Stimulated activated CD4-positive, alpha-beta T cell treated with anti-CD3 and anti-CD28 coated beads, Interleukin-2, amount 100 ng/mL, for 48 hours (primary cell): ENCODE measurements around the gene PRIMA1.
"Not testable (repeated sequence)": the region's sequence is repeated elsewhere in the genome, so short reads cannot be mapped to it uniquely, and the experiment has no call there.

Source experiments
- DNase-seq, 2 donors: peaks; one replicate each; pipeline ENCODE4 v3.0.0-alpha.2; 2020

PRIMA1 gene, protein sequence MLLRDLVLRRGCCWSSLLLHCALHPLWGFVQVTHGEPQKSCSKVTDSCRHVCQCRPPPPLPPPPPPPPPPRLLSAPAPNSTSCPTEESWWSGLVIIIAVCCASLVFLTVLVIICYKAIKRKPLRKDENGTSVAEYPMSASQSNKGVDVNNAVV

DNA sequence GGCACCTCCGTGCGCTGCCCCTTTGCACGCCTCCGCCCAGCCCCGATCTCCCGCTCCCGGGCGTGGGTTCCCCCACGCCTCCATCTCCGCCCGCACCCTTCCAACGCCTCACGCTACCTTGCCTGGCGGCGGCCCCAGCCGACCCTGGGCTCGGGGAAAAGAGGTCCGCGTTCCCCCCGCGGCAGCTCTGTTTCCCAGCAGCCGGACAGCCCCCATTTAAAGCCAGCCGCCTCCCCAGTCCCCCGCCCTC is at the start of gene PRIMA1:
TSS of gene PRIMA1 (minus strand) at position 193 of the 250 bp plus-strand sequence. CDS start 767 bp downstream, outside the sequence.
- no peak for DNase-seq

DNA sequence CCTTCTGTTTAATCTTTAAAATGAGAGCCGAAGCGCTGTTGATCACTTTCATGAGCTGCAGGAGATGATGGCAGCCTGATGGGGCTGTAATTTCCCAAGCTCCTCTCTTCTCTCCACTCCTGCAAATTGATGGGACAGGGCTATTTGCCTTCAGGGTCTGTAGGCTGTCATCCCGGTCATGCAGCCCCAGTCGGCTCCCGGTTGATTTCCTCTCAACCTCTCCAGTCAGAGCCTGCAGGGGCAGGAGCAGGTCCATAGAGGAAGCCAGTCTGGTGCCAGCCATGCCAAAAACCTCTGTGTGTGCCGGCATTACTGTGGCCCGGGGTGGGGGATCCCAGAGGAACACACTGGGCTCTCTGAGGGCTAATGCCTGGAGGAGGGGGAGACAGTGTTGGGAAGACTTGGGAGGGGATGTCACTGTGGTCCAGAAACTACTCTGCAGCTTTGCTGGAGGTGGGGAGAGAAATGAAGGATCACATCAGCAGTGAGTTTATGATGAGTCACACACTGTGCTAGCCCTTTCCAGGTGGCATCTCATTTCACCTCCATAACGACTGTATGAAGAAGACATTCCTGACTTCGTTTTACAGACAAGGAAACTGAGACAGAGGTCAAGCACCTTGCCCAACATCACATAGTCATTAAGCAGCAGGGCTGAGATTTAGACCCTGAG is 46.5 kb upstream of the PRIMA1 start:
- DNase-seq: no peak

DNA sequence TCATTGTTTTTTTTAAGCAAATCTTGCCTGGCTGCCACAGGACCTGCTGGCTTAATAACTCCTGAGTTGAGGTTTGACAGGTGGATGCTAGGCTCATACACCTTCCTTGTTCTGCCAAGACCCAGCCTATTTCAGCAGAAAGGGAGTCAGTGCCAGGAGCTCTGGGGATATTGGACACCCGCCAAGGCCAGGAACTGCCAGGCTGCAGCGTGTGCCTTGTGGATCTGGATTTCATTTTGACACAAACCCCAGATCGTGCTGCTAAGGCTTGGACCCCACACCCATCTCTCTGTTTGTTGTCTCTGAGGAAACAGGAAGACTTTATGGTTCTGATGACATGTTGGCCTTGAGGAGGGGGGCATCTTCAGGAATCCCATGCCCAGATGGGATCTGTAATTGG is 44.4 kb upstream of the PRIMA1 start:
- no peak for DNase-seq

DNA sequence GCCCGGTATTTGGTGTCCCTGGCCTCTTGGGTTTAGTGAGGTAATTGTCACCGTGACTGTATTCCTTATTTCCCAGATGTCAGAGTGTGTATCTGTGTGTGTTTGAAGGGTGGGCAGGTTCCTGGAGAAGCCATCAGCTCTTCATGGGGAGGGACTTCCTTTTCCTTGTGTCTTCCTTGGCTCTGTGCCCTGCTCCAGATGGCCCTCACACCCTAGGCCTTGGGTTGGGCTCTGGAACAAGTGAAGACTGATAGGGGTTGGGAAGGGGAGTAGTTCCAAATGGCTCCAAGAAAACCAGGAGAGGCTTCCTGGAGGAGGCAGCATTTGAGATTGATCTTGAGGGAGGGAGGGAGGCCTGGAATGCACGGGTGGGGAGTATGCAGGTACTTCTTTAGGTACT is 43.8 kb upstream of the PRIMA1 start:
- DNase-seq: no peak

DNA sequence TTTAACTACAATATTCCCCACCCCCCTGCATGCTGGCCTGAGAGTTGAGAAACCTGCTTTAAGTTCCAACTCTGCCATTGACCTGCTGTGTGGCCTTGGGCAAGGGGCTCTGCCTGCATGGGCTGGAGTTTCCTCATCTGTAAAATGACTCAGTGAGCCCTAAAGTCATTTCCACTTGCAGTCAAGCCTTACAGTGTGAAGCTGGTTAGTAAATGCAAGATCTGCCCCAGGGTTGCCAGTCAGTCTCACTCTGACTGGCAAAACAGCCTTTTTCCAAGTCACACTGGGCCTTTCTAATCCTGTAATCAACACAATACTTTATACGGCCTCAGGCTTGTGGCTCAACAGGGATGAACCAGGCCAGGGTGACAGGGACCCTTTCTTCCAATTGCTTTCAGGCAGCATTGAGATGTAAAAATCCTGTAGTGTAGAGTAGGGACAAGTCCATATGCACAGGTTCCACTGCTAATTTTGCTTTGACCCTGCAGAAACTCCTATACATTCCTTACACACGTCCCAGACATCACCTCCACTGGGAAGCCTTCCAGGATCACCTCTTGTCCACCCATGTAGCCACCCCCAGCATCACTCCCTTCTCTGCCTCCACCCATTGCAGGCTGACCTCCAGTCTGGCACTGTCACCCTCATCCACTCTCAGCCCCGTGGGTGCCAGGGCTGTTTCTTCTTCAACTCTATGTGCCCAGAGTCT is 42.6 kb upstream of the PRIMA1 start:
- DNase-seq: no peak

DNA sequence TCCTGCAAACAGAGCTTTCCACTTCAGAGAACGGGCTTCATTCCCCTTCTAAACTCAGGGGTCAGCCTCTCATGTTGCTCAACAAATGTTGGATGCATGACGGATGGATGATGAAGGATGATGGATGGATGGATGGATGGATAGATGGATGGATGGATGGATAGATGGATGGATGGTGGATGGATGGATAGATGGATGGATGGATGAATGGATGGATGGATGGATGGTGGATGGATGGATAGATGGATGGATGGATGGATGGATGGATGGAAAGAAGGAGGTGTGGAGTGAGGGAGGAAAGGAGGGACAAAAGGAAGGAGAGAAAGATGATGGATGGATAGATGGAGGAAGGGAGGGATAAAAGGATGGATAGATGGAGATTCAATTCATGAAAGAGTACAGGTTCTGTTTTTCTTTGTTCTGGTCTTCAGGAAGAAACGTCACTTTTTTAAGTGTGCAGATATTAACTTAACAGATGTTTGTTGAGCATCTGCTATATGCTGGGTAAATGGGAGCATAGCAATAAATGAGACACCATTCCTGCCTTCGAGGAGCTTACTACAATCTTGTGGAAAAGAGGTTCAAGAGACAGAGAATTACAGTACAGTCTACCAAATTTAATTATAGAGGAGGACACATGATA is 41.7 kb upstream of the PRIMA1 start:
- no peak for DNase-seq

DNA sequence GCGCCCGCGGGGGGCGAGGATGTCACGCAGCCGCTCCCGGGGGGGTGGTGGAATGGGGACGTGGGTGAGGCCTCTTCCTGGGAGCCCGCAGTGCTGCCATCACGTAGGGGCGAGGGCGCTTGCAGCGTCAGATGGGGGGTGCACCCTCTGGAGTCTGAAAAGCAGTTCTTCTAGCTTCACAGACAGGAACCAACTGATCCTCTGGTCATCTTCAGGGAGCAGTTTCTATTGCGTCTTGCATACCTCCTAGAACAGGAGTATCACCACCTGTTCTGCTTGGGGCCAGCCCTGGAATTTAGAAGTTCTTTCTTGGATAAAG is 36.9 kb upstream of the PRIMA1 start:
- DNase-seq: no peak

DNA sequence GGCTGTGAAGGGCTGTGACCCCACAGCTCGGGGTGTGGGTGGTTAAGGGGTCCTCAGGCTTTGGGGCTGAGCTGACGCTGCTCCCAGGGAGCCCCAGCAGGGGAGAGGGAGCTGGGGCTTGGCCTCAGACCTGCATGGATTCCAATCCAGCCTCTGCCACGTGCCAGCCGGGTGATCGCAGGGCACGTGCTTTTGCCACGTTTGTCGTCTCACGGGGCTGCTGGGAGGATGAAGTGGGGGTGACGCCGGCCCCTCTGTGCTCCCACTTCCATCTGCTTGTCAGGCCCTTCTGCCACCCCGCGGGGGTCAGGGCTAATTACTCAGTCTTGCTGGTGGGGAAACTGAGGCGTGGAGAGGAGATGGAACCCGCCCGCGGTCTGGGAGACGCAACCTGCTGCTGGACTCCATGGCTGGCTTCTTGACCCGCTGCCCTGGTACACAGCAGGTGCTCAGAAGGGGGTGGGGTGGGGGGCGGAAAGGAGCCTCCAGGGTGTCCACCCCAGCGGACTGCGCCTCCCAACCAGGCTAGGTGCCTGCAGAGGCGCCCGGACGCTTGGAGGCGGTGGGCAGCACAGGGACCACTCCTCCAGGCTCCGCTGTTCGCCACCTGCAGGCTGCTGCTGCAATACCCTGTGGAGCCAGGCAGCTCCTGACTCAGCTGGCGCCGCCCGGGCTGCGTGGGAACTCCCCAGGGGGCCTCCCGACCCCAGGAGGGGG is 36.4 kb upstream of the PRIMA1 start:
- no peak for DNase-seq

DNA sequence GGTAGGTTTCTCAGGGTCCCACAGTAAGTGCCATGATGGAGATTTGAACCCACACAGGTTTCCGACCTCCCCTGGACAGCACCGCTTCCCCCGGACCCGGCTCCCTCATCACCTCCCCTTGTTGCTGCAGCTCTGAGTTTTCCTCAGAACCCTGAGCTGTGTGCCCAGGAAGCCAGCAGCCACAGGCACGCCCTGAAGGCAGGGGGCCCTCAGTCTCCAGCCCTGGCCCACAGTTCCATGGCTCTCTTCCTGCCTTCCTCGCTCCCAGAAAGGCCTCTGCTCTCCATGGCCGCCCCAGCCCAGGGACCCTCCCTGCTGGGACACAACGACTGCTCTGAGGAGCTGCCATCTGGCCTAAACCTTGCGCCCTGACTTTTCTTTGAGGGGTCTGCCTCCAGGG is 35.8 kb upstream of the PRIMA1 start:
- no peak for DNase-seq

DNA sequence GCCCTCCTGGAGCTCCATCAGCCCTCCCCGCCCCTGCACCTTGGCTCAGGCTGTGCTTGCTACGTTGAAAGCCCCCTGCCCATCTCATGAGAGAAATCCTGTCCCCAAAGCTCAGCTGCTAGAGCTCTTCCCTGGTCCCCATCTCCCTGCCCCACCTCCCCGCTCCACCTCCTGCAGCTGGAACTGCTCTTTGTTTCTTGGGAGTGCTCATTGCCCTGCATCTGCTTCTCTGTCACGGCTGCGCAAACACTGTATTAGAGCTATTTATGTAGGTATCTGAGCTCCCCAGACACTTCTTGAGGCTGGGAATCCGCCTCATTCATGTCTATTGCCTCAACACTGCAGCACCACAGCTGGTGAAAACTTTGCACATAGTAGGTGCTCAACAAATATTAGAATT is 32.8 kb upstream of the PRIMA1 start:
- no peak for DNase-seq

DNA sequence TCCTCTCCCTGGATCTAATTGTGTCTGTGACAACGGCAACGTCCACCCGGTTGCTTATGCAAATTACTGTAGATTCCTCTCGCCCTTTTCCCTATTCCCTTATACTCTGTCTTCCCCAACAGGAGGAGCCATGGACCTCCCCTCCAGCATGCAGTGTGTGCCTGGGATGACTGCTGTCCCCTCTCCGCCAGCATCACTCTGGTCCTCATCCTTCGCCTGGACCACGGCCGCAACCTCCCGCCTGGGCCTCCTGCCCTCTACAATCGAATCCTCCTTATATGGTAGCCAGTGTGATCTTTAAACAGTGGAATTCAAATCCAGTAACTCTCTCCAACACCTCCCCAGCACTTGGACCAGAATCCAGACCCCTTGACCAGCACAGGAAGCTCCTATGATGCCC is 30.6 kb upstream of the PRIMA1 start:
- DNase-seq: no peak

DNA sequence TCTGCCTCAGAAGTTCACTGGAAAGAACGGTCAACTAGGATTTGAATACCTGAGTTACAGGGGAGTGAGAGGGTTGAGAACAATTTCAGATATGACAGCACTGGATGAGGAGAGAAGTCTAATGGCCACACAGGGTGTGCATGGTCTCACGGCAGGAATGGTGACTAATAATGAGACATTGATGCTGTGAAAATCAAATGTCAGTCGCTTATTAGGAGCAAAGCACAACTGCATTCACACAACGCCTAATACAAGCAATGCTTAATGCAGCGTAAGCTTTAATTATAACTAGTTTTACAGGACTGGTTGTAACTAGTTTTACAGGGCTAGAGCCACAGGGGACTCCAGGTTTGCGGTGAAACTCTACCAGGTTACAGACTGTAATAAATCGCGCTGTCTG is 23.4 kb upstream of the PRIMA1 start:
- no peak for DNase-seq

DNA sequence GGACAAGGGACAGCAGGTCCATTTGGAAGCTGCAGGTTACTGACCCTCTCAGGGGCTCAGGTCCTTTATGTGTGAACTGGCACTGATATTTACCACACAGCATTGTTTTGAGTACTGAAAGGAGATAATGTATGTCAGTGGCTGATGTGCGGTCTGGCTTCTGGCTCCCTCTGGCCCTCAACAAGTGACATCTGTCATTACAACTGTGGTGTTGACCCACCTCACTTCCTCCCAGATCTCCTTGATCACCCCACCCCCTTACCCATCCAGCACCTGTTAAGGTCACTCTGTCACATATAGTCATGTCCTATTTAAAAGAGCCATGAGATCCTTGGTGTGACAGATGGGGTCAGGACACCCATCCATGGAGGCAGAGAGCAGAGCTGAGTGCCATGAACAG is 22.7 kb upstream of the PRIMA1 start:
- DNase-seq: no peak

DNA sequence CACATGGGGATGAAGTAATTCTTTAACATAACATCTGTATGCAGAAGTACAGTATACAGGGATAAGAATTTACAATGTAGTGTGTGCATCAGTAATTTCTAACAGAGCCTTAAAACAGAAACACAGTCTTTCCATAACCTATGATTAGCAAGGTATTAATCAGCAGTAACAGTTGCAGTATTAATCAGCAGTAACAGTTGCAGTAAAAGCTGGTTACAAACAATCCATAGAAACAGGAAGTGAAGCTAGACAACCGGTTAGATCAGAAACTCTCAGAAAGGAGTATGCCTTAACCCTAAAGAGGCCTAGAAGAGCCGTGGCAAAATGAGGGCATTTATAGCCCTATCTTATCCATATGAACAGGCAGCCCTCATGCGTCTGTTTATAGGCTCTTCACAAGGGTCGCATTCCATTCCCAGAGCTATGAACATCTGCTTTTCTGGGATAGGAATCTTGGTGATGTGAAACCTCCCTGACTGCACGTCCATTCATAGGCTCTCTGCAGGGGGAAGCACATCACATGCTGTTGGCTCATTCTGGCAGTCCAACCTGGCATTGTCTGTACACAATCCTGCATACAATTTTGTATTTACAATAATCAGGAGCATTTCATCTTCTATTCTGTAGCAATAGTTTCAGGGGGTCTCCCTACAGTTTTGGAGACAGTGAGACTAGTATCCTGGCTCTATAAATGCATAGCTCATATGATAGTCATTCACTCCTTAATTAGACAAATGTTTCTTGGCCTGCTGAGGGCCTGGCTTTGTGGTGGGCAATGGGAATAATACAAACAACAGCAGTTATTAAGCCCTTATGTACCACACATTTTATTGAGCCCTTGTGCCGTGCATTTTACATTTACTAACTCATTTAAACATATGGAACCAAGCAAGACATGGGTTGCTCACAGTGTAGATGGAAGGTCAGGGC is 21.5 kb upstream of the PRIMA1 start:
- DNase-seq: not testable (repeated sequence)

DNA sequence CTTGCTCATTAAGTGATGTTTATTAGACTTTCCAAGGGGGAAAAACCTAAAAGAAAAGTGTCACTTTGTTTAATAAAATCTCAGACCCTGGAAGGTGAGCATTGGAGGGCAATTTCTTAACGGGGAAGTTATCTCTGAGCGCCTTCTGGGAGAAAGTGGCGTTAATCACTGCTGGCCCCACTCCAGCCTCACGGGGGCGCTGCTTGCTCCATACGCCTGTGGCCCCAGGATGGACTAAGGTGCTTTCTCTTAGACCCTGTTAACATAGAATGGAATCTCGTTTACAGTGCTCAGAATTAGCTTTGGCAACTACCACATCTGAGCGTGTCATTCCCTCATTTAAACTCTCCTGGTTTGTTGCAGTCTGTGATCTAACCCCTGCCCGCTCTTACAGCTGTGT is 16.4 kb upstream of the PRIMA1 start:
- peak; percentile 5 to 7 for DNase-seq

DNA sequence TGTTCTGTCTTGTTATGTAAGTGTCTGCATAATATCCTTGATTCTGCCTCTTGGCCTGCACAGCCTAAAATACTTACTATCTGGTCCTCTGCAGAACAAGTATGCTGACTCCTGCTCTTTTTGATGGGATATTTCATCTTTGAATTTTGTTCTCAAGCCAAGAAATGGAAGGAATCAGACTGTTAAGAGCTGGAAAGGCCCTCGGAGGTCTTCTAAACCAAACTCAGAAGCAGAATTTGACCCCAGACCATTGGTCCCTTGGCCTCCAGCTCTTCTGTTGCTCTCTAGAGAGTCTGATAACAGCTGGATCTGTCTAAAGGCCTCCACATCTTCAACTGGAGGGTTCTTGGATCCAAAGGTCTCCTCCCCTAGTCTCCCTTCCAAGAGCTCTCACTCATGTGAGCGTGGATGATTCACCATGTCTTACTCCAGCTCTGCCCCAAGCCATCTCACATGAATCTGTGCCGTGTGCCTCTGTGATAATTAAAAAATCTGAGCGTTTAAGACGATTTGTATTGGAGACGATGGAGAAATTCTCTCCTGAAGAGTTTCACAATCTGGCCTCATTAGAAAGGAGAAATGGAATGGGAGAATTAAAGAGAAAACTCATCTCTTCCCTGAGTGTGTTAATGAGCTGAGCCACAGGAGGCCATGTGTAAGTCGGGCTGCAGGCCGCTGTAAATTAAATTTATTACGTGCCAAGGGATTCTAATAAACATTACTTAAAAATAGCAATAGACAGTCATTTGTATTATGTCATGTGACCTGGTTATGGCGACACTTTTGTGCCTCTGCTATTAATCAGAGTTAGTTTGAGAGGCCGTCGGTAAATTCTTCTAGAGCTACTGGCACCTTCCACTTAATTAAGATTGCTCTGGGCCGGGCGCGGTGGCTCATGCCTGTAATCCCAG is 15.4 kb upstream of the PRIMA1 start:
- DNase-seq: no peak

DNA sequence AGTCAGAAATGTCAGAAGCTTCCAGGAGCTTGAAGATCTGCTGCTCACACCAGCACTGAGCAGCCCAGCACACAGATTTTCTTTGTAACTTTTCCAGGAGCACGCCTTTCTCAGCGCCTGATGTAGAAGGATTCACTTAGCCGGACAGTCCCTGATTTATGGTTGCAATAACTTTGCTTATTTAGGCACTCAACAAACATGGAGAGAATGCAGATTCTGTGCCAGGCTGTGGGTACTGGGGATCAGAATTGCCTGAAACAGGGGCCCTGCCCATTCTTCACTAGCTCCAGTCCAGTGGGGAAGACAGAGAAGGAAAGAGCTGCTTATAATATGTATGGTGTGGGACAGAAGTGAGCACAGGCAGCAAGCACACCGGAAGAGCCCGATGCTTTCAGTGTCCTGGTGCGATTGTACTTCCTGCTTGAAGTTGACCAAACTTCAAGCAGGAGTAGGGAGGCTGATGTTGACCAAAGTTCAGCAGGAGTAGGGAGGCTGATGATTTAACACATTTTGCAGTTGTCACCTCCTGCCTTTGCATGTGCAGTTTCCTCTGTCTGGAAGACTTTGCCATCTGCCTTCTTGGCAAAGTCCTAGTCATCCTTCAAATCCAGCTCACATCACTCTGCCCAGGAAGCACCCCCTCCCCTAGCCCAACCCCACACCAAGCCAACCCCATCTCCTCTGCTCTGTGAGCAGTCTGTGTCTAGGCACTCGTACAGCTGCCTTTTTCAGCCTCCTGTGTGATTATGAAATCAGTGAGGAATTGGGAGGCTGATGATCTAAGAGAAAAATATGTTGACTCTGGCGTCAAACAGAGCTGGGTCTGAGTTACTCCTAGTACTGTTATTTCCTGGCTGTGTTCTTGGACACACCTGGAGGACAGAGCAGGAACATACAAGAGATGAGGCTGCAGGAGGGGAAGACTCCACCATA is 12.0 kb upstream of the PRIMA1 start:
- no peak for DNase-seq

DNA sequence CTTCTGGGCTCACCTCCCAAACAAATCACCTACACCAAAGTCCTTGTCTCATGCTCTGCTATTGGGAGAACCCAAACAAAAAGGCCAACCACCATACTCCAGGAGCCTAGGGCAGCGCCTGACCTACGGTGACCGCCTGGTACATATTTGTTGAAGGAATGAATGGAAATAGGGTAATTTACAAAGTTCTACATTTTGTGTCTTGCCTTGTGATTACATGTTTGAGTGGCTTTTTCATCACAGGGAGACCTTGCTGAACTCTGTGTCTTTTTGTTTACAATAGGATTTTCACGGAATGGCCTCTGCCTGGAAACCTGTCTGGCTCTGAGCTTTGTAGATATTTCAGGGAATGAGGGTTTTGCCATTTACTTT is 11.3 kb upstream of the PRIMA1 start:
- DNase-seq: no peak

DNA sequence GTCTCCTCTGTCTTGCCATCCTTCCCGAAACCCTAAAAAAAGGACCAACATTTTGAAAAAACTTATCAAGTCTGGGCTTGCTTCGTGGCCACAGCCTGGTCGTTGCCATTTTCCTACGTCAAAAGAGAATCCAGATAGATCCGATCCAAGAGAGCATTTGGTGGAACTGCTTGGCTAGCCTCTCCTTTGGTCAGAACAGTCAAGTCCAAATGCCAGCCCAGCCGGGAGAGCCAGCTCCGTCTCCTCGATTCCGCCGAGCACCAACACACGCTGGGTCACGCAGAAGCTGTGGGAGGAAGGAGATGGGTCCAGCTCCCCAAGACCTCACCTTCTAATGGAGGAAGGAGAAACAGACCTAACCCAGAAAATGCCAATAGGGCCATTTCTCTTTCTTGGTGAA is 9.3 kb upstream of the PRIMA1 start:
- DNase-seq: no peak

DNA sequence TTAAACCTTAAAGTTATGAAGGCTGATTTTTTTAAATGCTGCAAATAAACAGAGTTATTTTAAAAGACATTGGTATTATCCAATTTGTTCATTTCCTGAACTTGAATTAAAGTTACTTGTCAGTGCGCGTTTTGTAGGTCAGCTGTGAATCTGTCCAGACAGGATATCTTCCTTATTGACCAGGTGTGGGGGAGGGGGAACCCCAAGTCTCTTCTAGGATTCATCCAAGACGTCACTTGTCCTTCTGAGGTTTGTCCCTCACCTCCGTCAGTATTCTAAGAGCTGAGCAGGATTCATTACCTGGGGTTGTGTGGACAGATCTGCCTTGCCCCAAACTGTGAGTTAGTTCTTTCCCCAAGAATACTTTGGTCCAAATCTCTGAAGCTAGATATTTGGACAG is 8.8 kb upstream of the PRIMA1 start:
- no peak for DNase-seq
